PC-9 (cell line): Measurements from ENCODE around the gene BPI. TPM values are rescaled to one million over a fixed set of nuclear protein-coding genes. Genes with fewer than 3 reads are reported as not detected.
"Not testable (repeated sequence)": the region's sequence is repeated elsewhere in the genome, so short reads cannot be mapped to it uniquely, and the experiment has no call there.

Experiments used
- Bru-seq: library from RNA; stranded (reverse); fragments of 400-500 nt; gene quantifications from one replicate; lab custom pipeline; 2021; lab: Mats Ljungman, UMichigan
- BruChase-seq, 2 experiments: library from RNA; stranded (reverse); fragments of 400-500 nt; gene quantifications; one replicate each; lab custom pipeline; 2021; lab: Mats Ljungman, UMichigan
- BruUV-seq: library from RNA; stranded (reverse); fragments of 400-500 nt; replicated peaks from 2 replicates; lab custom pipeline; 2021; lab: Mats Ljungman, UMichigan
- CTCF ChIA-PET: fragments of 300-600 bp; sonication (Branson Sonifier 250); formaldehyde crosslinking; loops from one replicate; lab custom pipeline; 2022; ENCODE audit warnings: antibody characterized with exemption; lab: Charles Lee
- POLR2A ChIA-PET: fragments of 300-600 bp; sonication (Branson Sonifier 250); formaldehyde crosslinking; loops from one replicate; lab custom pipeline; 2022; ENCODE audit warnings: antibody characterized with exemption; ENCODE audit not compliant: unreplicated experiment; lab: Charles Lee
- DNase-seq, 2 experiments: peaks; one replicate each; pipeline versions ENCODE4 v3.0.0 to v3.0.0-alpha.2; 2015 to 2022; ENCODE audit warnings: mixed read lengths in 1 of 2
- H2AFZ ChIP-seq: fragments of 200-600 bp; sonication (generic); 2 replicates; pipeline ENCODE4 v1.8.1; 2017; ENCODE audit warnings: antibody characterized with exemption
- H3F3A ChIP-seq: fragments of 200-600 bp; sonication (generic); 2 replicates; pipeline ENCODE4 v1.8.1; 2017; ENCODE audit warnings: antibody characterized with exemption, mild to moderate bottlenecking, low read depth; ENCODE audit not compliant: insufficient read depth
- H3K27ac ChIP-seq: fragments of 200-600 bp; sonication (generic); 2 replicates; pipeline ENCODE4 v1.6.1; 2016; ENCODE audit warnings: mixed run types
- H3K27me3 ChIP-seq: fragments of 200-600 bp; sonication (generic); 2 replicates; pipeline ENCODE4 v1.6.1; 2016; ENCODE audit warnings: low read depth, mixed run types; ENCODE audit not compliant: insufficient read depth
- H3K36me3 ChIP-seq: fragments of 200-600 bp; sonication (generic); 2 replicates; pipeline ENCODE4 v1.6.1; 2016; ENCODE audit warnings: low read depth, mixed run types
- H3K4me1 ChIP-seq: fragments of 200-600 bp; sonication (generic); replicated peaks from 2 replicates; pipeline ENCODE4 v1.6.1; 2016; ENCODE audit warnings: mixed run types; ENCODE audit not compliant: insufficient read depth
- H3K4me2 ChIP-seq: fragments of 200-600 bp; sonication (generic); 2 replicates; pipeline ENCODE4 v1.6.1; 2017; ENCODE audit warnings: mixed run types
- H3K4me3 ChIP-seq: fragments of 200-600 bp; sonication (generic); 2 replicates; pipeline ENCODE4 v1.6.1; 2016; ENCODE audit warnings: mixed run types
- H3K79me2 ChIP-seq: fragments of 200-600 bp; sonication (generic); 2 replicates; pipeline ENCODE4 v1.6.1; 2017; ENCODE audit warnings: low read depth, mixed run types
- H3K9me2 ChIP-seq: fragments of 200-600 bp; sonication (generic); 2 replicates; pipeline ENCODE4 v1.8.1; 2017; ENCODE audit warnings: mild to moderate bottlenecking; ENCODE audit not compliant: insufficient read depth
- H3K9me3 ChIP-seq: fragments of 200-600 bp; sonication (generic); 2 replicates; pipeline ENCODE4 v1.8.1; 2016; ENCODE audit warnings: low read depth; ENCODE audit not compliant: insufficient read depth
- H4K20me1 ChIP-seq: fragments of 200-600 bp; sonication (generic); 2 replicates; pipeline ENCODE4 v1.8.1; 2017; ENCODE audit not compliant: insufficient read depth
- EZH2 ChIP-seq: fragments of 200-600 bp; sonication (generic); IDR thresholded peaks from 2 replicates; pipeline ENCODE4 v1.8.0; 2017; ENCODE audit warnings: antibody characterized with exemption, low read depth
- intact Hi-C: fragments of 100-400 bp; cut with micrococcal nuclease; formaldehyde crosslinking; loops from one replicate; pipeline ENCODE4 v1.10.0; 2022; ENCODE audit not compliant: unreplicated experiment
- long read RNA-seq: library from polyadenylated mRNA; stranded (forward); transcript quantifications from one replicate; pipeline ENCODE4 v2.0.0, GENCODE V29; 2022
- total RNA-seq: library from RNA; stranded (reverse); gene quantifications from 2 replicates; pipeline ENCODE4 v1.2.3, GENCODE V29; 2021
- TF ChIP-seq, protein P1 (sequence below): fragments of 200-600 bp; sonication (generic); conservative IDR thresholded peaks from 2 replicates; pipeline ENCODE4 v1.6.1; 2017; ENCODE audit warnings: mixed run types, antibody characterized with exemption, mild to moderate bottlenecking, moderate library complexity

Gene BPI
- not detected in 2 replicates for total RNA-seq
- not detected for Bru-seq, nascent RNA
- BruChase-seq, experiment 1, labeled RNA remaining after a 2-hour chase, result not detected
- not detected for BruChase-seq, experiment 2, labeled RNA remaining after a 6-hour chase
- long read RNA-seq, result 0 reads

DNA sequence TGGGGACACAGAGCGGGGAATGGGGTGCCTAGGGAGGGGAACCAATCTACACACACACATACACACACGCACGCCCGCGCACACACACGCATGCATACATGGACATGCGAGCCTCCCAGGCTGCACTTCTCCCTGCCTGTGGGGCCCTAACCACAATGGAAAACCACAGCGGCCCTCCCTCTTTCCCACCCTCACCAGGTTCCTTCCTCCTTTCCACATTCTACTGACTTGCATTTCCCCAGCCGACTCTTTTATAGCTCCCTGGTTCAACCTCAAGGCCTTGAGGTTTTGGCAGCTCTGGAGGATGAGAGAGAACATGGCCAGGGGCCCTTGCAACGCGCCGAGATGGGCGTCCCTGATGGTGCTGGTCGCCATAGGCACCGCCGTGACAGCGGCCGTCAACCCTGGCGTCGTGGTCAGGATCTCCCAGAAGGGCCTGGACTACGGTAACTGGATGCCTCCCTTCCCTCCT lies at the start of gene BPI:
TSS of gene BPI (plus strand) at position 249 of the 472 bp plus-strand sequence. CDS start at position 317, 68 bp downstream.
- H3K4me1 ChIP-seq, result peaks cover 14% of the 10 kb centered on the region
- H3K79me2 ChIP-seq, result no peaks in the 10 kb centered on the region
- H3K36me3 ChIP-seq, result no peaks in the 10 kb centered on the region
- no TSS peak for BruUV-seq
- no peak for DNase-seq
- no peak within 1 kb of the TSS for H3K4me3 ChIP-seq
- TF ChIP-seq EZH2, result no peak
- TF ChIP-seq, protein P1, sequence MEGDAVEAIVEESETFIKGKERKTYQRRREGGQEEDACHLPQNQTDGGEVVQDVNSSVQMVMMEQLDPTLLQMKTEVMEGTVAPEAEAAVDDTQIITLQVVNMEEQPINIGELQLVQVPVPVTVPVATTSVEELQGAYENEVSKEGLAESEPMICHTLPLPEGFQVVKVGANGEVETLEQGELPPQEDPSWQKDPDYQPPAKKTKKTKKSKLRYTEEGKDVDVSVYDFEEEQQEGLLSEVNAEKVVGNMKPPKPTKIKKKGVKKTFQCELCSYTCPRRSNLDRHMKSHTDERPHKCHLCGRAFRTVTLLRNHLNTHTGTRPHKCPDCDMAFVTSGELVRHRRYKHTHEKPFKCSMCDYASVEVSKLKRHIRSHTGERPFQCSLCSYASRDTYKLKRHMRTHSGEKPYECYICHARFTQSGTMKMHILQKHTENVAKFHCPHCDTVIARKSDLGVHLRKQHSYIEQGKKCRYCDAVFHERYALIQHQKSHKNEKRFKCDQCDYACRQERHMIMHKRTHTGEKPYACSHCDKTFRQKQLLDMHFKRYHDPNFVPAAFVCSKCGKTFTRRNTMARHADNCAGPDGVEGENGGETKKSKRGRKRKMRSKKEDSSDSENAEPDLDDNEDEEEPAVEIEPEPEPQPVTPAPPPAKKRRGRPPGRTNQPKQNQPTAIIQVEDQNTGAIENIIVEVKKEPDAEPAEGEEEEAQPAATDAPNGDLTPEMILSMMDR, result no peak
- peaks cover 10% of the 10 kb centered on the region; the same call in 1 of the 2 replicates for H3K27me3 ChIP-seq
- H4K20me1 ChIP-seq, result no peaks in the 10 kb centered on the region
- POLR2A ChIA-PET, result no interaction called here
- H3K9me2 ChIP-seq, result no peaks in the 10 kb centered on the region
- H3K4me2 ChIP-seq, result no peak within 1 kb of the TSS
- H3F3A ChIP-seq, result 0 out of 2 replicates have a peak, but pooled peaks cover 4% of the 10 kb centered on the region
- no peaks in the 10 kb centered on the region for H3K9me3 ChIP-seq
- CTCF ChIA-PET, result no interaction called here
- H3K27ac ChIP-seq, result no peak within 1 kb of the TSS
- H2AFZ ChIP-seq, result no peak within 1 kb of the TSS
- intact Hi-C loops, result no loop called here

DNA sequence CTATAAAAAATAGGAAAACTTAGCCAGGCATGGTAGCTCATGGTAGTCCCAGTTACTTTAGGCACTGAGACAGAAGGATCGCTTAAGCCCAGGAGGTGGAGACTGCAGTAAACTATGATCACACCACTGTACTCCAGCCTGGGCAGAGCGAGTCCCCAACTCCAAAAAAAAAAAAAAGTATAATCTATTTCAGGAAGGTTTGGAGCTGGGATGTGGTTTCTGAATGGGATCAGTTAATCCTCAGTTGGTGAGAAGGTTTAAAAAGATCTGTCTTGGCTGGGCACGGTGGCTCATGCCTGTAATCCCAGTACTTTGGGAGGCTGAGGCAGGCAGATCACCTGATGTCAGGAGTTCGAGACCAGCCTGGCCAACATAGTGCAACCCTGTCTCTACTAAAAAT lies 49.3 kb upstream of the BPI start:
- CTCF ChIA-PET, H3K27ac ChIP-seq, H2AFZ ChIP-seq, H3K27me3 ChIP-seq, H3K79me2 ChIP-seq, H3K4me3 ChIP-seq, H4K20me1 ChIP-seq, intact Hi-C loops, H3K36me3 ChIP-seq, POLR2A ChIA-PET, BruUV-seq, H3F3A ChIP-seq, H3K4me1 ChIP-seq, DNase-seq, H3K4me2 ChIP-seq, H3K9me3 ChIP-seq, H3K9me2 ChIP-seq: not testable (repeated sequence)

- Histone ChIP-seq H3K4me1 (no peaks in the 10 kb centered on the region), H3F3A (no peaks in the 10 kb centered on the region; the same call in 1 of the 2 replicates), H3K27me3 (no peaks in the 10 kb centered on the region), H3K4me2 (no peak overlapping the region), H3K9me2 (no peaks in the 10 kb centered on the region), H2AFZ (no peak overlapping the region), H3K9me3 (no peaks in the 10 kb centered on the region), H3K36me3 (no peaks in the 10 kb centered on the region), H3K4me3 (no peak overlapping the region), H4K20me1 (no peaks in the 10 kb centered on the region), H3K27ac (no peak overlapping the region), H3K79me2 (no peaks in the 10 kb centered on the region)
- ChIA-PET POLR2A (no interaction called here), CTCF (no interaction called here)
- TF ChIP-seq, protein P1, result no peak
- TF ChIP-seq EZH2, result no peak
- intact Hi-C loops, result no loop called here
- DNase-seq, result no peak
- no TSS peak for BruUV-seq
Measured at GRCh38 chr20:38255393-38255792, 48.6 kb upstream of the BPI start.

DNA sequence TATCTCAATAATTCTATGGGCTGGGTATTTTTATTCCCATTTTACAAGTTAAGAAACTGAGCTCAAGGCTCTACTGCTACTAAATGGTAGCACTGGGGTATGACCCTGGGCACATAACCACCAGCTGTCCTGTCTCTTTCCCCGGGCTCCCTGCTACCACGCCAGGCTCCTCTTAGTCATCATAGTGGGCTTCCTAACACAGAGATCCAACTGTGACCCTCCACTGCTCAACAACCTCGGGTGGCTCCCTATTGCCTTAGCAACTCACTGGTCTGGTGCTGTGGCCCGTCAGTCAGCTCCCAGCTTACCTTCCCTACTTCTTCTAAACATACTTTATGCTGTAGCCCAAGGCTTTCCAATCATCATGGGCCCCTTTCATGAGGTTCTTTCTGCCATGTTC lies 47.9 kb upstream of the BPI start:
- BruUV-seq, result no TSS peak
- no peak overlapping the region for H3K4me2 ChIP-seq
- no peaks in the 10 kb centered on the region for H4K20me1 ChIP-seq
- no peaks in the 10 kb centered on the region for H3K36me3 ChIP-seq
- POLR2A ChIA-PET, result no interaction called here
- H3K4me3 ChIP-seq, result no peak overlapping the region
- H3F3A ChIP-seq, result no peaks in the 10 kb centered on the region; the same call in 1 of the 2 replicates
- no peaks in the 10 kb centered on the region for H3K4me1 ChIP-seq
- H2AFZ ChIP-seq, result no peak overlapping the region
- no peaks in the 10 kb centered on the region for H3K79me2 ChIP-seq
- CTCF ChIA-PET, result no interaction called here
- DNase-seq, result no peak
- no peak overlapping the region for H3K27ac ChIP-seq
- no peaks in the 10 kb centered on the region for H3K27me3 ChIP-seq
- TF ChIP-seq, protein P1, result no peak
- no peak for TF ChIP-seq EZH2
- no peaks in the 10 kb centered on the region for H3K9me3 ChIP-seq
- H3K9me2 ChIP-seq, result no peaks in the 10 kb centered on the region
- intact Hi-C loops, result no loop called here
